Activated naive CD4-positive, alpha-beta T cell treated with anti-CD3 and anti-CD28 coated beads, Interleukin-2, amount 50 U/mL, for 72 hours (primary cell): ENCODE data around the gene EML2. TPM values are rescaled to one million over a fixed set of nuclear protein-coding genes. Genes with fewer than 3 reads are reported as not detected.

Experiments
- total RNA-seq, 2 donors: library from RNA; stranded (reverse); gene quantifications; one replicate each; pipeline ENCODE4 v1.2.3, GENCODE V29; 2022

The EML2 gene
- total RNA-seq, 2 donors from 2014 or later, result 142 to 161 TPM

Other genes starting within 250 kb of the EML2 start
- gene PPP1R13L, start 234.3 kb downstream of the EML2 start, total RNA-seq, result 10 to 100 TPM; 10.9 to 52.2 TPM
- 10 to 100 TPM in 1 of 2 donors, 1 to 10 TPM in 1; 6.8 to 14.1 TPM for gene POLR1G, start 232.8 kb downstream of the EML2 start, total RNA-seq
- gene ERCC1, start 215.5 kb downstream of the EML2 start, total RNA-seq, result 10 to 100 TPM in 1 of 2 donors, 1 to 10 TPM in 1; 9.7 to 60.7 TPM
- gene FOSB, start 171.4 kb downstream of the EML2 start, total RNA-seq, result 10 to 100 TPM; 19.9 to 37.6 TPM
- 1 to 10 TPM; 3.2 to 5.1 TPM for gene RTN2, start 142.3 kb downstream of the EML2 start, total RNA-seq
- gene PPM1N, start 141.0 kb downstream of the EML2 start, total RNA-seq, result 1 to 10 TPM; 1.5 to 7.4 TPM
- 100 to 1,000 TPM in 1 of 2 donors, 10 to 100 TPM in 1; 76.8 to 156 TPM for gene VASP, start 131.9 kb downstream of the EML2 start, total RNA-seq
- 10 to 100 TPM; 16.6 to 16.7 TPM for gene OPA3, start 54.6 kb downstream of the EML2 start, total RNA-seq
- gene GPR4, start 37.2 kb downstream of the EML2 start, total RNA-seq, result under 1 TPM in 1 of 2 donors, not detected in 1; 0.09 TPM
- gene GIPR, start 28.8 kb upstream of the EML2 start, total RNA-seq, result 10 to 100 TPM in 1 of 2 donors, 1 to 10 TPM in 1; 7.0 to 15.7 TPM
- gene SNRPD2, start 52.6 kb upstream of the EML2 start, total RNA-seq, result 100 to 1,000 TPM; 755 to 839 TPM
- gene QPCTL, start 53.3 kb upstream of the EML2 start, total RNA-seq, result 10 to 100 TPM; 21.0 to 30.6 TPM
- gene FBXO46, start 91.5 kb upstream of the EML2 start, total RNA-seq, result 10 to 100 TPM; 40.1 to 47.9 TPM
- gene MEIOSIN, start 94.0 kb upstream of the EML2 start, total RNA-seq, result under 1 TPM in 1 of 2 donors, not detected in 1; 0.48 TPM
- 1 to 10 TPM; 2.7 to 4.3 TPM for gene SIX5, start 129.9 kb upstream of the EML2 start, total RNA-seq
- 10 to 100 TPM; 11.1 to 13.8 TPM for gene DMPK, start 143.1 kb upstream of the EML2 start, total RNA-seq
- gene DMWD, start 153.4 kb upstream of the EML2 start, total RNA-seq, result 10 to 100 TPM; 20.4 to 20.5 TPM
- gene RSPH6A, start 175.9 kb upstream of the EML2 start, total RNA-seq, result under 1 TPM; 0.14 to 0.39 TPM
- 100 to 1,000 TPM in 1 of 2 donors, 10 to 100 TPM in 1; 85.8 to 118 TPM for gene SYMPK, start 223.8 kb upstream of the EML2 start, total RNA-seq
- 1 to 10 TPM in 1 of 2 donors, under 1 TPM in 1; 0.46 to 1.3 TPM for gene FOXA3, start 224.9 kb upstream of the EML2 start, total RNA-seq
- 10 to 100 TPM; 14.9 to 15.6 TPM for gene IRF2BP1, start 246.7 kb upstream of the EML2 start, total RNA-seq